WTC11 (cell line): ENCODE results near the gene EFCAB5. TPM values are rescaled to one million over a fixed set of nuclear protein-coding genes. Genes with fewer than 3 reads are reported as not detected.

ENCODE experiments used
- ATAC-seq: fragments of 200-7000 bp; cut with Tn5 transposase; 2 replicates; pipeline ENCODE4 v1.10.0; 2021; ENCODE audit warnings: mild to moderate bottlenecking, moderate library complexity
- CTCF ChIA-PET: fragments of 300-600 bp; sonication (Branson Sonifier 250); formaldehyde crosslinking; loops from one replicate; lab custom pipeline; 2021; ENCODE audit warnings: antibody characterized with exemption; lab: Charles Lee
- POLR2A ChIA-PET: fragments of 350-600 bp; sonication (Branson Sonifier 250); formaldehyde crosslinking; loops from one replicate; lab custom pipeline; 2021; ENCODE audit warnings: antibody characterized with exemption; lab: Charles Lee
- DNase-seq: peaks from one replicate; pipeline ENCODE4 v3.0.0; 2021; ENCODE audit warnings: low spot score
- H3K27ac Mint-ChIP-seq: 2 replicates; pipeline ENCODE4 v1.8.0; 2021; ENCODE audit warnings: mixed read lengths
- H3K27me3 Mint-ChIP-seq: 2 replicates; pipeline ENCODE4 v1.8.0; 2021; ENCODE audit warnings: low read depth, mild to moderate bottlenecking, moderate library complexity, mixed read lengths
- H3K36me3 Mint-ChIP-seq: 2 replicates; pipeline ENCODE4 v1.8.0; 2021; ENCODE audit warnings: mixed read lengths
- H3K4me1 Mint-ChIP-seq: 2 replicates; pipeline ENCODE4 v1.8.0; 2022; ENCODE audit warnings: mixed read lengths
- H3K4me3 Mint-ChIP-seq: 2 replicates; pipeline ENCODE4 v1.8.0; 2021; ENCODE audit warnings: mild to moderate bottlenecking, moderate library complexity, mixed read lengths
- H3K9me3 Mint-ChIP-seq: 2 replicates; pipeline ENCODE4 v1.8.0; 2021; ENCODE audit warnings: mixed read lengths
- CREB1 ChIP-seq: sonication (generic); formaldehyde crosslinking; IDR thresholded peaks from 2 replicates; pipeline ENCODE4 v1.8.0; 2023; ENCODE audit warnings: mild to moderate bottlenecking, missing genetic modification reagents
- EMX1 ChIP-seq: fragments of 250-450 bp; sonication (Bioruptor Pico); IDR thresholded peaks from 2 replicates; pipeline ENCODE4 v1.8.0; 2021; ENCODE audit warnings: mild to moderate bottlenecking
- ETV6 ChIP-seq: sonication (generic); formaldehyde crosslinking; IDR thresholded peaks from 2 replicates; pipeline ENCODE4 v1.8.1; 2022; ENCODE audit warnings: mild to moderate bottlenecking, missing genetic modification reagents
- GRHL2 ChIP-seq: fragments of 250-450 bp; sonication (Bioruptor Pico); IDR thresholded peaks from 2 replicates; pipeline ENCODE4 v1.8.0; 2022; ENCODE audit warnings: mild to moderate bottlenecking, moderate library complexity; ENCODE audit not compliant: insufficient replicate concordance, severe bottlenecking
- MXD4 ChIP-seq: fragments of 250-450 bp; sonication (Bioruptor Pico); IDR thresholded peaks from 2 replicates; pipeline ENCODE4 v1.8.0; 2021; ENCODE audit warnings: mild to moderate bottlenecking, moderate library complexity, borderline replicate concordance
- PRRX2 ChIP-seq: fragments of 250-450 bp; sonication (Bioruptor Pico); IDR thresholded peaks from 2 replicates; pipeline ENCODE4 v1.8.0; 2021; ENCODE audit warnings: mild to moderate bottlenecking
- SOX15 ChIP-seq: fragments of 250-450 bp; sonication (Bioruptor Pico); IDR thresholded peaks from 2 replicates; pipeline ENCODE4 v1.9.0; 2021; ENCODE audit warnings: mild to moderate bottlenecking
- ZBTB21 ChIP-seq: sonication (generic); formaldehyde crosslinking; IDR thresholded peaks from 2 replicates; pipeline ENCODE4 v1.8.1; 2023; ENCODE audit warnings: mild to moderate bottlenecking, missing genetic modification reagents, borderline replicate concordance
- ZNF219 ChIP-seq: sonication (generic); formaldehyde crosslinking; IDR thresholded peaks from 2 replicates; pipeline ENCODE4 v1.8.0; 2023; ENCODE audit warnings: missing genetic modification reagents, mild to moderate bottlenecking, borderline replicate concordance
- ZNF263 ChIP-seq: sonication (generic); formaldehyde crosslinking; IDR thresholded peaks from 2 replicates; pipeline ENCODE4 v1.8.1; 2022; ENCODE audit warnings: low read depth, mild to moderate bottlenecking, moderate library complexity, missing genetic modification reagents
- ZNF396 ChIP-seq: fragments of 250-450 bp; sonication (Bioruptor Pico); IDR thresholded peaks from 2 replicates; pipeline ENCODE4 v1.8.0; 2021; ENCODE audit warnings: mild to moderate bottlenecking, moderate library complexity, borderline replicate concordance
- total RNA-seq: library from RNA; stranded (reverse); gene quantifications from 3 replicates; pipeline ENCODE4 v1.2.3, GENCODE V29; 2021
- TF ChIP-seq, protein P1 (sequence below): fragments of 250-450 bp; sonication (Bioruptor Pico); IDR thresholded peaks from 2 replicates; pipeline ENCODE4 v1.9.0; 2021; ENCODE audit warnings: mild to moderate bottlenecking
- TF ChIP-seq, protein P2 (sequence below): sonication (generic); formaldehyde crosslinking; IDR thresholded peaks from 2 replicates; pipeline ENCODE4 v1.8.0; 2023; ENCODE audit warnings: missing genetic modification reagents, mild to moderate bottlenecking, borderline replicate concordance
- TF ChIP-seq, protein P3 (sequence below): sonication (generic); formaldehyde crosslinking; IDR thresholded peaks from 2 replicates; pipeline ENCODE4 v1.8.1; 2023; ENCODE audit warnings: mild to moderate bottlenecking, moderate library complexity, missing genetic modification reagents
- TF ChIP-seq, protein P4 (sequence below): fragments of 250-450 bp; sonication (Bioruptor Pico); IDR thresholded peaks from 2 replicates; pipeline ENCODE4 v1.9.0; 2021; ENCODE audit warnings: mild to moderate bottlenecking, borderline replicate concordance
- TF ChIP-seq, protein P5 (sequence below): fragments of 250-450 bp; sonication (Bioruptor Pico); conservative IDR thresholded peaks from 2 replicates; pipeline ENCODE4 v1.9.0; 2021; ENCODE audit warnings: mild to moderate bottlenecking
- TF ChIP-seq, protein P6 (sequence below): sonication (generic); formaldehyde crosslinking; IDR thresholded peaks from 2 replicates; pipeline ENCODE4 v1.8.1; 2022; ENCODE audit warnings: low read depth, mild to moderate bottlenecking, moderate library complexity, missing genetic modification reagents, borderline replicate concordance
- TF ChIP-seq, protein P7 (sequence below): sonication (generic); formaldehyde crosslinking; IDR thresholded peaks from 2 replicates; pipeline ENCODE4 v1.8.1; 2022; ENCODE audit warnings: low read depth, missing genetic modification reagents, borderline replicate concordance

The EFCAB5 gene
- total RNA-seq, 1 experiment from 2014 or later, result 0.59 TPM

DNA sequence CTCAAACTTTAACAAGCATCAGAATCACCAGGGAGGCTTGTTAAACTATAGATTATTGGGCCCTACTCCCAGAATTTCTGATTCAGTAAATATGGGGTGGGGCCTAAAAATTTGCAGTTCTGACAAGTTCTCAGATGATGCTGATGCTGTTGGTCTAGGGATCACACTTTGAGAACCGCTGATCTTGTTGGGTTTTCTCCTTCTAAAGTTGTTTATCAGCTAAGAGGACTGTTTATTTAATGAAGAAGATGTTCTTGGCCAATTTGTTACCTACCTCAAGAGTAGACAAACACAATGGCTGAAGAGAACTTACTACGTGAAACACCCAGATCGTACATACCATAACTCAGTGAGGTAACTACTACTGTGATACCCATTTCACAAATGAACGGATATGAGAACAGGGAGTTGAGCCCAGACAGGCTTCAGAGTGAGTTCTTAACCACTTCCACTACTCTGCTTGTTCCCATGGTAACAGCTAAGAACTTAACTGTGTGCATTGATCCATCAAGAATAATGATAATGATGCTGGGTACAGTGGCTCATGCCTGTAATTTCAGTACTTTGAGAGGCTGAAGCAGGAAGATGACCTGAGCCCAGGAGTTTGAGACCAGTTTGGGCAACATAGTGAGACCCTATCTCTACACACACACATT, 89.9 kb downstream of the EFCAB5 start (continued):
- TF ChIP-seq, protein P1, sequence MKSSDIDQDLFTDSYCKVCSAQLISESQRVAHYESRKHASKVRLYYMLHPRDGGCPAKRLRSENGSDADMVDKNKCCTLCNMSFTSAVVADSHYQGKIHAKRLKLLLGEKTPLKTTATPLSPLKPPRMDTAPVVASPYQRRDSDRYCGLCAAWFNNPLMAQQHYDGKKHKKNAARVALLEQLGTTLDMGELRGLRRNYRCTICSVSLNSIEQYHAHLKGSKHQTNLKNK, result no peak
- TF ChIP-seq, protein P2, sequence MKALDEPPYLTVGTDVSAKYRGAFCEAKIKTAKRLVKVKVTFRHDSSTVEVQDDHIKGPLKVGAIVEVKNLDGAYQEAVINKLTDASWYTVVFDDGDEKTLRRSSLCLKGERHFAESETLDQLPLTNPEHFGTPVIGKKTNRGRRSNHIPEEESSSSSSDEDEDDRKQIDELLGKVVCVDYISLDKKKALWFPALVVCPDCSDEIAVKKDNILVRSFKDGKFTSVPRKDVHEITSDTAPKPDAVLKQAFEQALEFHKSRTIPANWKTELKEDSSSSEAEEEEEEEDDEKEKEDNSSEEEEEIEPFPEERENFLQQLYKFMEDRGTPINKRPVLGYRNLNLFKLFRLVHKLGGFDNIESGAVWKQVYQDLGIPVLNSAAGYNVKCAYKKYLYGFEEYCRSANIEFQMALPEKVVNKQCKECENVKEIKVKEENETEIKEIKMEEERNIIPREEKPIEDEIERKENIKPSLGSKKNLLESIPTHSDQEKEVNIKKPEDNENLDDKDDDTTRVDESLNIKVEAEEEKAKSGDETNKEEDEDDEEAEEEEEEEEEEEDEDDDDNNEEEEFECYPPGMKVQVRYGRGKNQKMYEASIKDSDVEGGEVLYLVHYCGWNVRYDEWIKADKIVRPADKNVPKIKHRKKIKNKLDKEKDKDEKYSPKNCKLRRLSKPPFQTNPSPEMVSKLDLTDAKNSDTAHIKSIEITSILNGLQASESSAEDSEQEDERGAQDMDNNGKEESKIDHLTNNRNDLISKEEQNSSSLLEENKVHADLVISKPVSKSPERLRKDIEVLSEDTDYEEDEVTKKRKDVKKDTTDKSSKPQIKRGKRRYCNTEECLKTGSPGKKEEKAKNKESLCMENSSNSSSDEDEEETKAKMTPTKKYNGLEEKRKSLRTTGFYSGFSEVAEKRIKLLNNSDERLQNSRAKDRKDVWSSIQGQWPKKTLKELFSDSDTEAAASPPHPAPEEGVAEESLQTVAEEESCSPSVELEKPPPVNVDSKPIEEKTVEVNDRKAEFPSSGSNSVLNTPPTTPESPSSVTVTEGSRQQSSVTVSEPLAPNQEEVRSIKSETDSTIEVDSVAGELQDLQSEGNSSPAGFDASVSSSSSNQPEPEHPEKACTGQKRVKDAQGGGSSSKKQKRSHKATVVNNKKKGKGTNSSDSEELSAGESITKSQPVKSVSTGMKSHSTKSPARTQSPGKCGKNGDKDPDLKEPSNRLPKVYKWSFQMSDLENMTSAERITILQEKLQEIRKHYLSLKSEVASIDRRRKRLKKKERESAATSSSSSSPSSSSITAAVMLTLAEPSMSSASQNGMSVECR (CRISPR knock-in tag), result no peak
- TF ChIP-seq ETV6 (CRISPR knock-in tag), result no peak
- TF ChIP-seq, all 79 proteins: peak for 0

DNA sequence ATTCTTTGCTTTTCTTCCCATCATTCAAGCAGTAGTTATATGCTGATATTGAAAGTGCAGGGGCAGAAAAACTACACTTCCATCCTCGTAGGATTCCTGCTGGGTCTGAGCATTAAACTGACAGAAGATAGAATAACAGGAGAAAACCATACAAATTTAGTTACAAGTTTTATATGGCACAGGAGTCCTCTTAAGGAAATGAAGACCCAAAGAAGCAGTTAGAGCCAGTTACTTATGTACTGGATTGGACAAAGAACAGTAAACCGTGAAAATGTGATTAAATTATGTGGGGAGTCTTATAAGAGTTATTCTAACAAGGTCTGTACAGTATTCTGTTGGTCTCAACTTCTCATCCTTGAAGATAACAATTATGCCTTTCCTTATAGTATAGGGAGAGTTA, 93.9 kb downstream of the EFCAB5 start:
- Mint-ChIP-seq H3K4me3 (no peak overlapping the region), H3K4me1 (no peaks in the 10 kb centered on the region), H3K27me3 (peaks cover 9% of the 10 kb centered on the region), H3K27ac (no peak overlapping the region), H3K36me3 (peaks cover 4% of the 10 kb centered on the region), H3K9me3 (peaks cover 20% of the 10 kb centered on the region)
- ChIA-PET POLR2A (no interaction called here), CTCF (no interaction called here)
- ATAC-seq (no peak), DNase-seq (no peak)
- TF ChIP-seq EMX1 (CRISPR knock-in tag) (no peak), ZNF263 (CRISPR knock-in tag) (no peak), MXD4 (no peak), SOX15 (CRISPR knock-in tag) (no peak), GRHL2 (CRISPR knock-in tag) (no peak), CREB1 (CRISPR knock-in tag) (no peak), ZBTB21 (CRISPR knock-in tag) (no peak), ZNF396 (no peak), ZNF219 (CRISPR knock-in tag) (no peak), PRRX2 (CRISPR knock-in tag) (no peak)
- TF ChIP-seq, protein P3, sequence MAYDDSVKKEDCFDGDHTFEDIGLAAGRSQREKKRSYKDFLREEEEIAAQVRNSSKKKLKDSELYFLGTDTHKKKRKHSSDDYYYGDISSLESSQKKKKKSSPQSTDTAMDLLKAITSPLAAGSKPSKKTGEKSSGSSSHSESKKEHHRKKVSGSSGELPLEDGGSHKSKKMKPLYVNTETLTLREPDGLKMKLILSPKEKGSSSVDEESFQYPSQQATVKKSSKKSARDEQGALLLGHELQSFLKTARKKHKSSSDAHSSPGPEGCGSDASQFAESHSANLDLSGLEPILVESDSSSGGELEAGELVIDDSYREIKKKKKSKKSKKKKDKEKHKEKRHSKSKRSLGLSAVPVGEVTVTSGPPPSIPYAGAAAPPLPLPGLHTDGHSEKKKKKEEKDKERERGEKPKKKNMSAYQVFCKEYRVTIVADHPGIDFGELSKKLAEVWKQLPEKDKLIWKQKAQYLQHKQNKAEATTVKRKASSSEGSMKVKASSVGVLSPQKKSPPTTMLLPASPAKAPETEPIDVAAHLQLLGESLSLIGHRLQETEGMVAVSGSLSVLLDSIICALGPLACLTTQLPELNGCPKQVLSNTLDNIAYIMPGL (CRISPR knock-in tag), result no peak
- TF ChIP-seq, protein P4, sequence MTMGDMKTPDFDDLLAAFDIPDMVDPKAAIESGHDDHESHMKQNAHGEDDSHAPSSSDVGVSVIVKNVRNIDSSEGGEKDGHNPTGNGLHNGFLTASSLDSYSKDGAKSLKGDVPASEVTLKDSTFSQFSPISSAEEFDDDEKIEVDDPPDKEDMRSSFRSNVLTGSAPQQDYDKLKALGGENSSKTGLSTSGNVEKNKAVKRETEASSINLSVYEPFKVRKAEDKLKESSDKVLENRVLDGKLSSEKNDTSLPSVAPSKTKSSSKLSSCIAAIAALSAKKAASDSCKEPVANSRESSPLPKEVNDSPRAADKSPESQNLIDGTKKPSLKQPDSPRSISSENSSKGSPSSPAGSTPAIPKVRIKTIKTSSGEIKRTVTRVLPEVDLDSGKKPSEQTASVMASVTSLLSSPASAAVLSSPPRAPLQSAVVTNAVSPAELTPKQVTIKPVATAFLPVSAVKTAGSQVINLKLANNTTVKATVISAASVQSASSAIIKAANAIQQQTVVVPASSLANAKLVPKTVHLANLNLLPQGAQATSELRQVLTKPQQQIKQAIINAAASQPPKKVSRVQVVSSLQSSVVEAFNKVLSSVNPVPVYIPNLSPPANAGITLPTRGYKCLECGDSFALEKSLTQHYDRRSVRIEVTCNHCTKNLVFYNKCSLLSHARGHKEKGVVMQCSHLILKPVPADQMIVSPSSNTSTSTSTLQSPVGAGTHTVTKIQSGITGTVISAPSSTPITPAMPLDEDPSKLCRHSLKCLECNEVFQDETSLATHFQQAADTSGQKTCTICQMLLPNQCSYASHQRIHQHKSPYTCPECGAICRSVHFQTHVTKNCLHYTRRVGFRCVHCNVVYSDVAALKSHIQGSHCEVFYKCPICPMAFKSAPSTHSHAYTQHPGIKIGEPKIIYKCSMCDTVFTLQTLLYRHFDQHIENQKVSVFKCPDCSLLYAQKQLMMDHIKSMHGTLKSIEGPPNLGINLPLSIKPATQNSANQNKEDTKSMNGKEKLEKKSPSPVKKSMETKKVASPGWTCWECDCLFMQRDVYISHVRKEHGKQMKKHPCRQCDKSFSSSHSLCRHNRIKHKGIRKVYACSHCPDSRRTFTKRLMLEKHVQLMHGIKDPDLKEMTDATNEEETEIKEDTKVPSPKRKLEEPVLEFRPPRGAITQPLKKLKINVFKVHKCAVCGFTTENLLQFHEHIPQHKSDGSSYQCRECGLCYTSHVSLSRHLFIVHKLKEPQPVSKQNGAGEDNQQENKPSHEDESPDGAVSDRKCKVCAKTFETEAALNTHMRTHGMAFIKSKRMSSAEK (CRISPR knock-in tag), result no peak
- TF ChIP-seq, protein P1, result no peak
- TF ChIP-seq, protein P5, sequence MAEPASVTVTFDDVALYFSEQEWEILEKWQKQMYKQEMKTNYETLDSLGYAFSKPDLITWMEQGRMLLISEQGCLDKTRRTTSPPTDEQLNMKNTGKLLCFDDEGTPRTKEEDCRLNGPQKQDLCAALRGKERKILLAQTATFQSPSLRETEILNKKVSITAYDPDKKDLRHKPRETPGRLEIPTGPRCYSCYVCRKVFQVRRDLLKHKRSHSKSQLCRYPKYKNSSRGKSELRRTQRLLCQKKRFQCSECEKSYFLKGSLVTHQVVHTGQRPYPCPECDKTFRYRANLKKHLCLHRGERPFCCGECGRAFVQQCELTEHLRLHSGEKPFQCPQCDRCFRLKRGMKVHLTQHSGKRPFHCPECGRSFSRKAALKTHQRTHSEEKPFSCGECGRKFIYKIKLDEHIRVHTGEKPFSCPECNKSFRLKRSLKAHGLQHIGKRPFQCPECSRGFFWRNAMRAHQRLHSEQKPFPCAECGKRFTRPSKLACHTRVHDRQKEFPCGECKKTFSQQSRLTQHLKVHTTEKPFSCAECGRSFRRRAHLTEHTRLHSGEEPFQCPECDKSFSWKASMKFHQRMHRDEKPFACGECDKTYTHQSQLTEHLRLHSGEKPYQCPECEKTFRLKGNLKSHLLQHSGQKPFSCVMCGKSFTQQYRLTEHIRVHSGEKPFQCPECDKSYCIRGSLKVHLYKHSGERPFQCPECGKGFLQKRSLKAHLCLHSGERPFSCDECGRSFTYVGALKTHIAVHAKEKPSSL (CRISPR knock-in tag), result no peak
- TF ChIP-seq, protein P6, sequence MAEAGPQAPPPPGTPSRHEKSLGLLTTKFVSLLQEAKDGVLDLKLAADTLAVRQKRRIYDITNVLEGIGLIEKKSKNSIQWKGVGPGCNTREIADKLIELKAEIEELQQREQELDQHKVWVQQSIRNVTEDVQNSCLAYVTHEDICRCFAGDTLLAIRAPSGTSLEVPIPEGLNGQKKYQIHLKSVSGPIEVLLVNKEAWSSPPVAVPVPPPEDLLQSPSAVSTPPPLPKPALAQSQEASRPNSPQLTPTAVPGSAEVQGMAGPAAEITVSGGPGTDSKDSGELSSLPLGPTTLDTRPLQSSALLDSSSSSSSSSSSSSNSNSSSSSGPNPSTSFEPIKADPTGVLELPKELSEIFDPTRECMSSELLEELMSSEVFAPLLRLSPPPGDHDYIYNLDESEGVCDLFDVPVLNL (CRISPR knock-in tag), result no peak
- TF ChIP-seq, protein P7, sequence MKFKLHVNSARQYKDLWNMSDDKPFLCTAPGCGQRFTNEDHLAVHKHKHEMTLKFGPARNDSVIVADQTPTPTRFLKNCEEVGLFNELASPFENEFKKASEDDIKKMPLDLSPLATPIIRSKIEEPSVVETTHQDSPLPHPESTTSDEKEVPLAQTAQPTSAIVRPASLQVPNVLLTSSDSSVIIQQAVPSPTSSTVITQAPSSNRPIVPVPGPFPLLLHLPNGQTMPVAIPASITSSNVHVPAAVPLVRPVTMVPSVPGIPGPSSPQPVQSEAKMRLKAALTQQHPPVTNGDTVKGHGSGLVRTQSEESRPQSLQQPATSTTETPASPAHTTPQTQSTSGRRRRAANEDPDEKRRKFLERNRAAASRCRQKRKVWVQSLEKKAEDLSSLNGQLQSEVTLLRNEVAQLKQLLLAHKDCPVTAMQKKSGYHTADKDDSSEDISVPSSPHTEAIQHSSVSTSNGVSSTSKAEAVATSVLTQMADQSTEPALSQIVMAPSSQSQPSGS (CRISPR knock-in tag), result no peak
